Ishikawa (cell line): Measurements from ENCODE around the gene CABP1.

Experiments
- CEBPB ChIP-seq: IDR thresholded peaks from 2 replicates; pipeline ENCODE4 v1.6.1; 2012
- EGR1 ChIP-seq: IDR thresholded peaks from 2 replicates; pipeline ENCODE4 v1.6.1; 2012
- TF ChIP-seq, protein P1 (sequence below): IDR thresholded peaks from 2 replicates; pipeline ENCODE4 v1.6.1; 2012; ENCODE audit warnings: low read depth, mild to moderate bottlenecking

DNA sequence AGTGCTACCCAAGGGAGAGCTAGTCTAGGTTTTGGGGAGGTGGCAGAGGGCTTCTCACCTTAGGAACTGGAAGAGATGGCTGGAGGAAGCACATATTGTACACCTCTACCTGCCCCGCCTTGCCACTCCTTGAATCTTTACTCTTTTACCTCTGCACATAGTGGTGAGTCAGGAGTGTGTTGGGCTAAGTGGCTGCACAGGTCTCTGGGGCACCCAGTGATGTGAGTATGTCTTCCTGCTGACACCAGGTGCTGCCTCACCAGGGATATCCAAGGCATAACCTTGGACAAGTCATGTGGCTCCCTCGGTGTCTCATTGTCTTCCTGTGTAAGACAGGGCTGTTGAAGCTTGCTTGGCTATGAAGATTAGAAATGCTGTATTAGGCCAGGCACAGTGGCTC, 19.8 kb upstream of the CABP1 start:
- TF ChIP-seq CEBPB (no peak), EGR1 (no peak)
- TF ChIP-seq, protein P1, sequence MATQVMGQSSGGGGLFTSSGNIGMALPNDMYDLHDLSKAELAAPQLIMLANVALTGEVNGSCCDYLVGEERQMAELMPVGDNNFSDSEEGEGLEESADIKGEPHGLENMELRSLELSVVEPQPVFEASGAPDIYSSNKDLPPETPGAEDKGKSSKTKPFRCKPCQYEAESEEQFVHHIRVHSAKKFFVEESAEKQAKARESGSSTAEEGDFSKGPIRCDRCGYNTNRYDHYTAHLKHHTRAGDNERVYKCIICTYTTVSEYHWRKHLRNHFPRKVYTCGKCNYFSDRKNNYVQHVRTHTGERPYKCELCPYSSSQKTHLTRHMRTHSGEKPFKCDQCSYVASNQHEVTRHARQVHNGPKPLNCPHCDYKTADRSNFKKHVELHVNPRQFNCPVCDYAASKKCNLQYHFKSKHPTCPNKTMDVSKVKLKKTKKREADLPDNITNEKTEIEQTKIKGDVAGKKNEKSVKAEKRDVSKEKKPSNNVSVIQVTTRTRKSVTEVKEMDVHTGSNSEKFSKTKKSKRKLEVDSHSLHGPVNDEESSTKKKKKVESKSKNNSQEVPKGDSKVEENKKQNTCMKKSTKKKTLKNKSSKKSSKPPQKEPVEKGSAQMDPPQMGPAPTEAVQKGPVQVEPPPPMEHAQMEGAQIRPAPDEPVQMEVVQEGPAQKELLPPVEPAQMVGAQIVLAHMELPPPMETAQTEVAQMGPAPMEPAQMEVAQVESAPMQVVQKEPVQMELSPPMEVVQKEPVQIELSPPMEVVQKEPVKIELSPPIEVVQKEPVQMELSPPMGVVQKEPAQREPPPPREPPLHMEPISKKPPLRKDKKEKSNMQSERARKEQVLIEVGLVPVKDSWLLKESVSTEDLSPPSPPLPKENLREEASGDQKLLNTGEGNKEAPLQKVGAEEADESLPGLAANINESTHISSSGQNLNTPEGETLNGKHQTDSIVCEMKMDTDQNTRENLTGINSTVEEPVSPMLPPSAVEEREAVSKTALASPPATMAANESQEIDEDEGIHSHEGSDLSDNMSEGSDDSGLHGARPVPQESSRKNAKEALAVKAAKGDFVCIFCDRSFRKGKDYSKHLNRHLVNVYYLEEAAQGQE: no peak
